Measurements from ENCODE around the gene SLC22A6.
"Not testable (repeated sequence)": the region's sequence is repeated elsewhere in the genome, so short reads cannot be mapped to it uniquely, and the experiment has no call there.

GRCh38 chr11:62937528-62937927 lies 47.2 kb downstream of the SLC22A6 start:
- TF ChIP-seq CTCF (IDR thresholded peaks at IDR 0.05); RCOR1 (IDR thresholded peaks at IDR 0.05; ENCODE audit: low read depth, low read length); SMC3 (IDR thresholded peaks at IDR 0.05); POLR2A (IDR thresholded peaks at IDR 0.05; ENCODE audit: low read length); CEBPB (IDR thresholded peaks at IDR 0.05); RAD21 (conservative IDR thresholded peaks at IDR 0.05 in 1 of 2, IDR thresholded peaks at IDR 0.05 in 1 of 2): not testable (repeated sequence)

Data from A549 (cell line).